Left ventricle myocardium inferior (tissue), 1 donor: ENCODE data around the gene PIGT. TPM values are rescaled to one million over a fixed set of nuclear protein-coding genes. Genes with fewer than 3 reads are reported as not detected.

Source experiments
- DNase-seq: peaks from one replicate; pipeline ENCODE4 v3.0.0-alpha.2; 2020
- H3K27ac ChIP-seq: fragments of 200-600 bp; replicated peaks from 2 replicates; pipeline ENCODE4 v1.8.0; 2021
- H3K27me3 ChIP-seq: fragments of 200-600 bp; 2 replicates; pipeline ENCODE4 v1.8.0; 2021; ENCODE audit warnings: low read depth
- H3K36me3 ChIP-seq: fragments of 200-600 bp; 2 replicates; pipeline ENCODE4 v1.8.0; 2021
- H3K4me1 ChIP-seq: fragments of 200-600 bp; 2 replicates; pipeline ENCODE4 v1.8.0; 2021
- H3K4me3 ChIP-seq: fragments of 200-600 bp; 2 replicates; pipeline ENCODE4 v1.8.0; 2021; ENCODE audit warnings: mild to moderate bottlenecking, moderate library complexity
- H3K9me3 ChIP-seq: fragments of 200-600 bp; replicated peaks from 2 replicates; pipeline ENCODE4 v1.8.0; 2021
- CTCF ChIP-seq: fragments of 200-600 bp; IDR thresholded peaks from 2 replicates; pipeline ENCODE4 v1.8.0; 2021; ENCODE audit warnings: antibody characterized with exemption, mild to moderate bottlenecking, borderline replicate concordance
- intact Hi-C: fragments of 100-400 bp; cut with micrococcal nuclease; formaldehyde crosslinking; loops from one replicate; pipeline ENCODE4 v1.11.0; 2022
- total RNA-seq: library from RNA; stranded (reverse); fragmentation: NEBNext Ultra II Directional; extraction: Animal tissue kit (Norgen Biotek cat#: 25700); gene quantifications from one replicate; pipeline ENCODE4 v1.2.1, GENCODE V29; 2021
- donor health status: DM: no; HTN: yes; CAD: no; lungs with severe emphysema.

Gene PIGT
- total RNA-seq, 1 donor from 2014 or later = 126 TPM

- peak overlapping the region; percentile 73 for H3K27ac ChIP-seq
- TF ChIP-seq CTCF = no peak
- intact Hi-C loops = no loop called here
Observed at GRCh38 chr20:45432294-45432693, 16.4 kb downstream of the PIGT start.

GRCh38 chr20:45433316-45433715 is 17.4 kb downstream of the PIGT start:
- TF ChIP-seq CTCF = no peak
- no peak overlapping the region for H3K4me3 ChIP-seq

More at GRCh38 chr20:45432294-45432693, 16.4 kb downstream of the PIGT start:
- Histone ChIP-seq H3K4me1 (peaks cover 24% of the 10 kb centered on the region), H3K4me3 (no peak overlapping the region), H3K9me3 (no peaks in the 10 kb centered on the region), H3K27me3 (no peaks in the 10 kb centered on the region), H3K36me3 (no peaks in the 10 kb centered on the region)
- DNase-seq = no peak

GRCh38 chr20:45433976-45434375 is 18.0 kb downstream of the PIGT start:
- peak overlapping the region; percentile 73 for H3K27ac ChIP-seq
- no peaks in the 10 kb centered on the region for H3K27me3 ChIP-seq
- no peak for DNase-seq
- H3K4me1 ChIP-seq = peaks cover 19% of the 10 kb centered on the region
- no peaks in the 10 kb centered on the region for H3K9me3 ChIP-seq
- no peak overlapping the region for H3K4me3 ChIP-seq
- TF ChIP-seq CTCF = no peak
- intact Hi-C loops = no loop called here
- H3K36me3 ChIP-seq = no peaks in the 10 kb centered on the region

More at GRCh38 chr20:45433316-45433715, 17.4 kb downstream of the PIGT start:
- Histone ChIP-seq H3K9me3 (no peaks in the 10 kb centered on the region), H3K27me3 (no peaks in the 10 kb centered on the region), H3K4me1 (peaks cover 19% of the 10 kb centered on the region), H3K36me3 (no peaks in the 10 kb centered on the region), H3K27ac (peak overlapping the region; percentile 73)
- DNase-seq = peak; percentile 81
- intact Hi-C loops = no loop called here

GRCh38 chr20:45436732-45437485 is 21.0 kb downstream of the PIGT start:
- H3K27ac ChIP-seq = peak overlapping the region; percentile 83
- peak overlapping the region; percentile 70 for H3K4me3 ChIP-seq
- peaks cover 19% of the 10 kb centered on the region for H3K4me1 ChIP-seq
- no peaks in the 10 kb centered on the region for H3K9me3 ChIP-seq
- intact Hi-C loops = loop anchor here (2.0 to 5.0 kb wide), 2 partner anchors 62 to 115 kb away; no protein-coding TSS in a partner anchor
- no peaks in the 10 kb centered on the region for H3K27me3 ChIP-seq
- peak; percentile 91 for DNase-seq
- H3K36me3 ChIP-seq = no peaks in the 10 kb centered on the region
- peak; percentile 99 for TF ChIP-seq CTCF

- Histone ChIP-seq H3K27me3 (peaks cover 7% of the 10 kb centered on the region), H3K27ac (no peak overlapping the region), H3K4me3 (no peak overlapping the region), H3K4me1 (peaks cover 10% of the 10 kb centered on the region), H3K36me3 (no peaks in the 10 kb centered on the region), H3K9me3 (no peaks in the 10 kb centered on the region)
- intact Hi-C loops = no loop called here
- no peak for TF ChIP-seq CTCF
- DNase-seq = no peak
Observed at GRCh38 chr20:45440424-45440823, 24.5 kb downstream of the PIGT start.
